NCI-H1694 (cell line): Measurements from ENCODE around the gene CYYR1.
"Not testable (repeated sequence)": the region's sequence is repeated elsewhere in the genome, so short reads cannot be mapped to it uniquely, and the experiment has no call there.

ENCODE experiments used
- DNase-seq: peaks from one replicate; lab custom pipeline; 2025; lab: John Stamatoyannopoulos, UW

The CYYR1 gene

GRCh38 chr21:26489781-26490180, 83.3 kb downstream of the CYYR1 start:
- DNase-seq: no peak

DNA sequence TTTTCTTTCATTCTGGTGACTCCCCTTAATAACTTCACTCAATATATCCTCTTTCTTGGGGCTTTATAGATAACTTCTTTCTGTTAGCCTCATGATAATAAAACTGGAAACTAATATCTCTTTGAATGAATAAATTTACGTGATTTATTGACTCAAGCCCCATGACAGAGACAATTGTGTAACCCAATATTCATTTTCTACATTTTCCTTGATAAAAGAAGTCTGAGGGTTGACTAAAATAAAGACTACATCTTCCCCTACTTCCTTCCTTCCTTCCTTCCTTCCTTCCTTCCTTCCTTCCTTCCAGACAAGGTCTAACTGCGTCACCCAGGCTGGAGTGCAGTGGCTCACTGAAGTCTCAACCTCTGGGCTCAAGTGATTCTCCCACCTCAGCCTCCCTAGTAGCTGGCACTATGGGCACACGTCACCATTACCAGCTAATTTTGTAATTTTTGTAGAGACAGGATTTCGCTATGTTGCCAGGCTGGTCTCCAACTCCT, 85.1 kb downstream of the CYYR1 start:
- DNase-seq: no peak

DNA sequence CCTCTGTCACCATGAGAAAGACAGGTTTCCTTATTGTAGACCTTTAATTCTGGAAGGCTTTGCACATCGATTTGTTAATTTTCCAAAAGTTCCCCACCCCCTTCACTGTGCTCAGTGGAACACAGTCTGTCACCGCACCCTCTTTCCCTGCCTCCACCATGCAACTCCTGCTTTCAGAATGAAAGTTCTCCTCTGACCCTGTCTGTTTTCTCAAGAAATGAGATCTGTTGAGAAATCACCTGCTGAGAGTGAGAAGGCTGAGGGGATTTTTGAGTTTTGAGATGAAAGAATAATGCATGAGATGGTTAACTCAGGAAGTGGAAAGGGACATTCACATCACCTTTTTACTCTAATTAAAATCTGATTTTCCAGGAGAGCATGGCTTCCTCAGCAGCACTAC, 99.6 kb downstream of the CYYR1 start:
- DNase-seq: no peak

DNA sequence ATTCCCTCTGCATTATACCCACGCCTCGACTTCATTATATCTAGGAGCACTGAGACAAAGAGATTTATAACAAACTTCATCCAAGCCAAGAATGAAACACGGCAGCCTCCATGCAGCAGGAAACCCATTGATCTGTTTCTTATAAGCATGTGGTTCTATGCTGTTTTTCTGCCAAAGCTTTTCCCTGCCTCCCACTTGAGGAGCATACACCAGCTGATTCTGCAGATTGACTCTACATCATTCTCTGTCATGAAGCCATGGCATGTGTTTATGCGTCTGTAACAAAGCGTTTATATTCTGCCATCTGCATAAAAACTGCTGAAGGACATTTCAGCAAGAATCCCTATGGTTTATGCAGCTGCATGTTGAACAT, 102.0 kb downstream of the CYYR1 start:
- peak; percentile 35 for DNase-seq

GRCh38 chr21:26470351-26471098, 102.6 kb downstream of the CYYR1 start:
- DNase-seq: no peak

DNA sequence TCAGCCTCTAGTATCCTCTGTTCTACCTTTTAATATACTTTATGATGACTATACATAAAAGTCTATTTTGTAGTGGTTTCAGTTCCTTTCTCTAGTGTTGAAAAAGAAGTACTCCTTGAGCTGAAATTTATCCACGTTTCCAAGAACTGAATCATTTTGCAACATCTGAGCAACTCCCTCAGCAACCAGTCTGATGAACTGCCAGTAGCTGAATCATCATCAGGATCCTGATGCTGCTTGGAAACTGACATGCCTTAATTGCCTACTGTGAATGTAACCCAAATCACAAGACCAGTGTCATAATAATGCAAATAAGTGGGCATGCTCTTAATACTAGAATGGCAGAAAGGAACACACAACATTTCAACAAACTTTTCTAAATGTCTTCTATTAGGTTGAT, 103.3 kb downstream of the CYYR1 start:
- DNase-seq: peak; percentile 38

DNA sequence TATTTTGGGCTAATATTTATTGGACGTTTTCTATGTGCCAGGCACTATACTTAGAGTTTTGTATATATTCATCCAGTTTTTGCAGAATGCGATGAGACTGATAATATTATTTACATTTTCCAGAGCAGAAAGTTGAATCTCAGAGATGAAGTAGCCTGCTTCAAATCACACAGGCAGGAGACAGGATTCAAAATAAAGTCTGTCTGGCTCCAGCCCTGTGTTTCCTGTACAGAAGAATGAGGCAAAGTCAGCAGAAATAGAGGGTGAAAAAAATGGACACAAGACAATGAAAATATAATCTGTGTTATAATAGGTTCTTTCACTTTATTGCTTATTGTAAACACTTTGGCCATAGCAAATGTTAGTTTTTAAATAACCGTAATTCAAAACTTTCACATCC, 107.2 kb downstream of the CYYR1 start:
- DNase-seq: no peak

DNA sequence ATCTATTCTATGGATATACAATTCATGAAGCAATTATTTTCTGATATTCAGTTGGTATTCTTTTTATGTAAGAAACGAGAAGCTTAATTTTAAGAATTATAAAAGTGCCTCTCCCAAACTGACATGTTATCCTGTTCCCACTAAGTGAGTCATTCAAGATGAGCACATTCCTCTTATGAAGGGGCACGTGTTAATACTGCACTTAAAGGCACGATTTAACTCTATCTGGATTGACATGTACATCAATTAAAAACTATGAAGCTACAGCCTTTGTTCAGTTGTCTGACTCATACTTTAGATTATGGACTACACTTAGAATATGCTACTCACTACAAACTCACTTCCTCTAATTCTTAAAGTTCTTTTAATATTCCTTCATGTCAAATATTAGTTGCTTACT, 111.6 kb downstream of the CYYR1 start:
- DNase-seq: no peak

DNA sequence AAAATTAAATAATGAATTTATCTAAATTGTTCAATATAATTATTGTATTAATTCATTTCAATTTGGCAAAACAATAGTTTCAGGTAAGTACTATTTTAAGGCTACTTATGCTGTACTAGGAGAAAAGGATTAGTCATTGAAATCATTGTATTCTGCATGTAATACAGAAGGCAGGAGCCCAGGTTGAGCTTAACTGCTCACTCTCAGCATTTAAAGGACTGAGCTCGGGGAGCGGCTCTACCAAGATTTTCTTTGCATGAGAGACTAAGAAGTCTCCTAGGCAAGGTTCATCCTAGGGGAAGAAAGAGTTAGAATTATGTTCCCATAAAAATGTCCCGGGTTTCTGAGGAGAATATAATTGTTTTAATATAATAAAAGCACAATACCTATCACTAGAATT, 112.5 kb downstream of the CYYR1 start:
- DNase-seq: no peak

- not testable (repeated sequence) for DNase-seq
Observed at GRCh38 chr21:26458854-26459253, 114.2 kb downstream of the CYYR1 start.

DNA sequence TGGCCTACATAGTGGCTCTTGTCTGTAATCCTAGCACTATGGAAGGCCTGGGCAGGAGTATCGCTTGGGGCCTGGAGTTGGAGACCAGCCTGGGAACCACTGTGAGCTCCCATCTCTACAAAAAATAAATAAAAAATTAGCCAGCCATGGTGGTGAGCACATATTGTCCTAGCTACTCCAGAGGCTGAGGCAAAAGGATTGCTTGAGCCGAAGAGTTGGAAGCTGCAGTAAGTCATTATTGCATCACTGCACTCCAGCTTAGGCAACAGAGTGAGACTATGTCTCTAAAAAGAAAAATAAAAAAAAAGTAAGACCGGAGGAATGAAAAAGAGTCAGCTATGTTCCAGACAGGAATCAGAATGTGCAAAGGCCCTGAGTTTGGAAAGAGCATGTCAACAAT, 115.3 kb downstream of the CYYR1 start:
- no peak for DNase-seq

GRCh38 chr21:26453267-26453666, 119.8 kb downstream of the CYYR1 start:
- DNase-seq: no peak

- no peak for DNase-seq
Observed at GRCh38 chr21:26451081-26451740, 121.9 kb downstream of the CYYR1 start.

- no peak for DNase-seq
Observed at GRCh38 chr21:26449161-26449560, 123.9 kb downstream of the CYYR1 start.

GRCh38 chr21:26448751-26449150, 124.3 kb downstream of the CYYR1 start:
- no peak for DNase-seq

GRCh38 chr21:26447932-26448475, 125.1 kb downstream of the CYYR1 start:
- no peak for DNase-seq

- no peak for DNase-seq
Observed at GRCh38 chr21:26445440-26445839, 127.6 kb downstream of the CYYR1 start.

DNA sequence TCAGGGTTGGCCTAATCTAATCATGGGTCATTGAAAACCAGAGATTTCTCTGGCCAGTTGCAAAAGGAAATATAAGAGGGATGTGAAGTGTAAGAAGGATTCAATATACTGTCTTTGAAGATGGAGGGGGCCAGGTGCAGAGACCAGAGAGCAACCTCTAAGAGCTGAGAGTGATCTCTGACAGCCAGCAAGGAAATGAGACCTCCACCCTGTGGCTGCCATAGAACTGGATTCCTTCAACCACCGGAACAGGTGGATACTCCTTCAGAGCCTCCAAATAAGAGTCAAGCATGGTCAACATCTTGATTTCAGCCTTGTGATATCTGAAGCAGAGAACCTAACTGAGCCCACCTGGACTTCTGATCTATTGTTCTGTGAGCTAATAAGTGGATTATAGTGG, 128.4 kb downstream of the CYYR1 start:
- no peak for DNase-seq

GRCh38 chr21:26443867-26444266, 129.2 kb downstream of the CYYR1 start:
- DNase-seq: no peak

DNA sequence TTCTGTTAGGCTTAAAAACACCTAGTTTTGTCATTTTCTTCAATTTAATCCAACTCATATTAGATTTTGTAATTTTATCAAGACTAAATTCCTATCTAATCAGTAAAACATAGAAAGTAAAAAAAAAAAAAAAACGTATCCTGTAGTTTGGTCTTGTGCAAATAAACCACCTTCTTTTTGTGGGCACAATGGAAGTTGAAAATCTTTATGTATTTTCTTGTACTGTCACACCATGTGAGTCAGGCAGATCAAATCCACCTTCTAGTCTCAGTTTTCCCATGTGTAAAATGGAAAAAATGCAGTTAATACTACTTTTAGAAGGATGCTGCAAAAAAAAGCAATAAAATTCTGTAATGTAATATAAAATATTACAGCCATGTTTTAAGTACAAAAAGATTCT, 129.8 kb downstream of the CYYR1 start:
- no peak for DNase-seq

GRCh38 chr21:26441149-26441548, 131.9 kb downstream of the CYYR1 start:
- DNase-seq: no peak

GRCh38 chr21:26438976-26439375, 134.1 kb downstream of the CYYR1 start:
- no peak for DNase-seq

DNA sequence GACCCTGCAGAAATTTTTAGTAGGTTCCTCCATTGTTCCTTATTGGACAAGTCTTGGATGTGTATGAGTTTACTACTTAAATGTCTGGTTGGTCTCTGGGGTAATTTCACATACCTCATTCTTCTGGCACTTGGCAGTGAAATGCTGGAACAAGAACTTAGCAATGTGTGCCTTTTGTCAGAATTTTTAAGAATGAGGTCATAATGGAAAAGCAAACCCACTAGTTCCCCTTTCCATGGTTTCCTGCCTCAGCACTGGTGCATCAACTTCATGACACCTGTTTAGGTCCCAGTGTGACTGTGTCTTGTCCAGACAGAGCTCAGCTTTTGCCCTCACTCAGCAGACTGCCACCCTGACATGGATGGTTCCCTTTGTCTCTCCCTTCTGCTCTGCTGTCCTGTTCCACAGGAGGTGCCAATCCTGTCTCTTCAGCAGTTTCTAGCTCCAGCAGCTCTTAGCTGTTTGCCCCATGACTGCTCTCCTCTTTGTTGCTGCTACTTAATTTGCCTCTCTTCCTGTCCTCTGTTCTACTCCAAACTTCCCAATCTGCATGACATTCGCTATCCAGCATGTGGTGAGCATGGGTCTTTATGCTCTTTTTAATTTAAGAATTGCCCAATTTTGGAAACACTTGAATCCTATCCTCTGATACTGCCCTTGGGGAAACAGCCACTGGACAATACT, 135.6 kb downstream of the CYYR1 start:
- DNase-seq: no peak
